Upper lobe of left lung (tissue), 6 donors: Measurements from ENCODE around the gene MYLIP. TPM values are rescaled to one million over a fixed set of nuclear protein-coding genes. Genes with fewer than 3 reads are reported as not detected.

ENCODE experiments used
- ATAC-seq, 2 donors: fragments of 200-7000 bp; cut with Tn5 transposase; one replicate each; pipeline ENCODE4 v1.9.1; 2022; ENCODE audit warnings: mild to moderate bottlenecking in 2 of 2, moderate library complexity in 2 of 2; ENCODE audit not compliant: low FRiP score in 2 of 2
- DNase-seq, 2 donors: peaks; one replicate each; pipeline ENCODE4 v3.0.0-alpha.2; 2019 to 2020
- H3K27ac ChIP-seq, 4 donors: fragments of 200-600 bp; sonication (generic); one replicate each; pipeline ENCODE4 v1.5.1; 2016 to 2019
- H3K27me3 ChIP-seq, 4 donors: fragments of 200-600 bp; sonication (generic); one replicate each; pipeline ENCODE4 v1.5.1; 2017 to 2019
- H3K36me3 ChIP-seq, 4 donors: fragments of 200-600 bp; sonication (generic); one replicate each; pipeline ENCODE4 v1.5.1; 2016 to 2019
- H3K4me1 ChIP-seq, 4 donors: fragments of 200-600 bp; sonication (generic); one replicate each; pipeline ENCODE4 v1.5.1; 2018 to 2019
- H3K4me3 ChIP-seq, 4 donors: fragments of 200-600 bp; sonication (generic); one replicate each; pipeline ENCODE4 v1.5.1; 2017 to 2019; ENCODE audit warnings: mild to moderate bottlenecking in 2 of 4, moderate library complexity in 1 of 4
- H3K9me3 ChIP-seq, 4 donors: fragments of 200-600 bp; sonication (generic); one replicate each; pipeline ENCODE4 v1.5.1; 2018 to 2019
- CTCF ChIP-seq, 6 experiments: fragments of 450-650 bp in 4 of 6; fragments of 200-600 bp in 2 of 6; sonication (generic) in 2 of 6; IDR thresholded peaks; one replicate each; pipeline ENCODE4 v1.5.1; 2016 to 2019; ENCODE audit warnings: antibody characterized with exemption in 6 of 6
- EP300 ChIP-seq, 4 donors: sonication (generic); formaldehyde crosslinking; IDR thresholded peaks; one replicate each; pipeline ENCODE4 v1.5.1; 2017; ENCODE audit warnings: antibody characterized with exemption in 4 of 4, control low read depth in 2 of 4
- POLR2A ChIP-seq, 4 donors: fragments of 450-650 bp; IDR thresholded peaks; one replicate each; pipeline ENCODE4 v1.5.1; 2016 to 2017; ENCODE audit warnings: antibody characterized with exemption in 4 of 4, mild to moderate bottlenecking in 2 of 4
- POLR2AphosphoS5 ChIP-seq, 2 donors: sonication (generic); formaldehyde crosslinking; IDR thresholded peaks; one replicate each; pipeline ENCODE4 v1.5.1; 2017; ENCODE audit warnings: antibody characterized with exemption in 2 of 2
- WGBS, 2 donors: methylation state at CpG; one replicate each; pipeline ENCODE4 v1.1.5; 2017 to 2018; 5-methylcytosine and 5-hydroxymethylcytosine counted together
- total RNA-seq, 6 donors: library from RNA; depleted of rRNA in 4 of 6; stranded (reverse); fragments of >200 nt in 4 of 6; gene quantifications; one replicate each; pipeline versions ENCODE4 v1.1.0 to v1.2.1, GENCODE V29; 2016 to 2021
- donor health status: DM: no; HTN: no; CAD: no; lungs with moderate emphysema.
- donor health status: DM: no; HTN: yes; CAD: no; lungs with severe emphysema.

MYLIP gene
- total RNA-seq, 6 donors from 2014 or later = 29.9 to 95.3 (median 43.9) TPM

GRCh38 chr6:16137451-16137801 is 8.5 kb downstream of the MYLIP start:
- H3K9me3 ChIP-seq = no peaks in the 10 kb centered on the region
- H3K27me3 ChIP-seq = no peaks in the 10 kb centered on the region
- peak overlapping the region in 2 of 4 donors; percentile 6 to 45 for H3K27ac ChIP-seq
- no peak for TF ChIP-seq POLR2A (IDR thresholded peaks at IDR 0.05)
- H3K36me3 ChIP-seq = peaks cover 6 to 16% (median 9%) of the 10 kb centered on the region in 4 donors
- no peak overlapping the region for H3K4me3 ChIP-seq
- ATAC-seq (no peak), DNase-seq (no peak)
- peaks cover 67 to 71% (median 69%) of the 10 kb centered on the region in 4 donors for H3K4me1 ChIP-seq

- 81 to 83% methylated on average over 2 of the region's 2 CpGs for WGBS, 2 donors
- TF ChIP-seq POLR2A (IDR thresholded peaks at IDR 0.05) = no peak
- TF ChIP-seq EP300 (IDR thresholded peaks at IDR 0.05) = no peak
- TF ChIP-seq POLR2AphosphoS5 (IDR thresholded peaks at IDR 0.05) = no peak
- no peak for TF ChIP-seq CTCF (IDR thresholded peaks at IDR 0.05)
- Histone ChIP-seq H3K27me3 (no peaks in the 10 kb centered on the region), H3K4me1 (peaks cover 45 to 51% (median 49%) of the 10 kb centered on the region in 4 donors), H3K27ac (no peak overlapping the region), H3K9me3 (no peaks in the 10 kb centered on the region), H3K4me3 (no peak overlapping the region), H3K36me3 (peaks cover 26 to 37% (median 29%) of the 10 kb centered on the region in 4 donors)
- ATAC-seq (no peak), DNase-seq (no peak)
Measured at GRCh38 chr6:16139556-16139955, 10.7 kb downstream of the MYLIP start.

- peaks cover 34 to 48% (median 40%) of the 10 kb centered on the region in 4 donors for H3K36me3 ChIP-seq
- H3K4me1 ChIP-seq = peaks cover 37 to 50% (median 45%) of the 10 kb centered on the region in 4 donors
Measured at GRCh38 chr6:16140607-16141006, 11.7 kb downstream of the MYLIP start.

GRCh38 chr6:16141514-16141913 is 12.6 kb downstream of the MYLIP start:
- peaks cover 38 to 57% (median 45%) of the 10 kb centered on the region in 4 donors for H3K36me3 ChIP-seq
- DNase-seq (no peak), ATAC-seq (no peak)
- no peak for TF ChIP-seq EP300 (IDR thresholded peaks at IDR 0.05)
- no peak for TF ChIP-seq POLR2AphosphoS5 (IDR thresholded peaks at IDR 0.05)
- no peak for TF ChIP-seq POLR2A (IDR thresholded peaks at IDR 0.05)
- TF ChIP-seq CTCF (IDR thresholded peaks at IDR 0.05) = no peak
- H3K27me3 ChIP-seq = no peaks in the 10 kb centered on the region
- H3K4me1 ChIP-seq = peaks cover 36 to 50% (median 45%) of the 10 kb centered on the region in 4 donors
- no peak overlapping the region for H3K27ac ChIP-seq
- H3K4me3 ChIP-seq = no peak overlapping the region
- H3K9me3 ChIP-seq = no peaks in the 10 kb centered on the region

More at GRCh38 chr6:16140607-16141006, 11.7 kb downstream of the MYLIP start:
- 73 to 78% methylated on average over 7 of the region's 7 CpGs for WGBS, 2 donors
- H3K27me3 ChIP-seq = no peaks in the 10 kb centered on the region
- no peak overlapping the region for H3K4me3 ChIP-seq
- TF ChIP-seq POLR2AphosphoS5 (IDR thresholded peaks at IDR 0.05) = no peak
- no peak for TF ChIP-seq POLR2A (IDR thresholded peaks at IDR 0.05)
- TF ChIP-seq CTCF (IDR thresholded peaks at IDR 0.05) = no peak
- TF ChIP-seq EP300 (IDR thresholded peaks at IDR 0.05) = no peak
- no peak overlapping the region for H3K27ac ChIP-seq
- no peaks in the 10 kb centered on the region for H3K9me3 ChIP-seq
- no peak for ATAC-seq
- DNase-seq = no peak

- WGBS, 2 donors = 85 to 86% methylated on average over 8 to 13 of the region's 13 CpGs
- H3K27ac ChIP-seq = no peak overlapping the region
- no peaks in the 10 kb centered on the region for H3K9me3 ChIP-seq
- TF ChIP-seq CTCF (IDR thresholded peaks at IDR 0.05) (no peak), POLR2A (IDR thresholded peaks at IDR 0.05) (no peak), EP300 (IDR thresholded peaks at IDR 0.05) (no peak), POLR2AphosphoS5 (IDR thresholded peaks at IDR 0.05) (no peak)
- peaks cover 41 to 88% (median 59%) of the 10 kb centered on the region in 4 donors for H3K36me3 ChIP-seq
- H3K4me3 ChIP-seq = no peak overlapping the region
- H3K27me3 ChIP-seq = no peaks in the 10 kb centered on the region
- no peak for ATAC-seq
- peaks cover 17 to 42% (median 27%) of the 10 kb centered on the region in 4 donors for H3K4me1 ChIP-seq
- peak in 1 of 2 donors; percentile 32 for DNase-seq
Measured at GRCh38 chr6:16145038-16145437, 16.2 kb downstream of the MYLIP start.
